K562 (cell line): ENCODE results near the gene TMPRSS6. TPM values are rescaled to one million over a fixed set of nuclear protein-coding genes. Genes with fewer than 3 reads are reported as not detected.

Source experiments
- ATAC-seq: fragments of 200-7000 bp; cut with Tn5 transposase; 3 replicates; pipeline ENCODE4 v1.9.1; 2020; ENCODE audit warnings: moderate library complexity
- BruUV-seq: library from RNA; stranded (reverse); fragments of 400-500 nt; replicated peaks from 2 replicates; lab custom pipeline; 2021; lab: Mats Ljungman, UMichigan
- CTCF ChIA-PET: fragments of 300-600 bp; formaldehyde crosslinking; extraction: SDS; loops from one replicate; lab custom pipeline; 2021; ENCODE audit warnings: low intra/inter-chr PET ratio; lab: Yijun Ruan, JAX
- POLR2A ChIA-PET: fragments of 300-600, 350-650 bp; sonication (Branson Sonifier 250); formaldehyde crosslinking; extraction: SDS; loops from one replicate; lab custom pipeline; 2021; ENCODE audit warnings: antibody characterized with exemption, inconsistent platforms; lab: Yijun Ruan, JAX
- DNase-seq, 4 experiments: peaks; one replicate each; pipeline versions ENCODE4 v3.0.0 to v3.0.0-alpha.2; 2011 to 2018; ENCODE audit warnings: low spot score in 3 of 4, mixed read lengths in 3 of 4; ENCODE audit errors: extremely low read depth in 1 of 4
- FAIRE-seq: peaks from 2 replicates; lab custom pipeline; 2011; peaks lifted over from hg19 to GRCh38; lab: Jason Lieb, UNC
- H2AFZ ChIP-seq: 2 replicates; pipeline ENCODE4 v1.6.0; 2011; ENCODE audit warnings: low read depth, low read length, control low read depth, inconsistent platforms
- H3K27ac ChIP-seq: fragments of 200-600 bp; 3 replicates; pipeline ENCODE4 v1.8.0; 2011; ENCODE audit warnings: low read depth, mild to moderate bottlenecking, control low read depth, inconsistent platforms, low read length, moderate library complexity, mixed read lengths; ENCODE audit errors: extremely low read depth
- H3K27me3 ChIP-seq, 2 experiments: fragments of 300-600 bp in 1 of 2; 2 replicates in 1 of 2; 3 replicates in 1 of 2; pipeline versions ENCODE4 v1.6.0 to v1.8.0; 2011; ENCODE audit warnings: inconsistent platforms in 2 of 2, low read length in 2 of 2, mild to moderate bottlenecking in 1 of 2, mixed read lengths in 1 of 2, moderate library complexity in 1 of 2; ENCODE audit not compliant: control insufficient read depth in 2 of 2, insufficient read depth in 2 of 2
- H3K36me3 ChIP-seq: fragments of 300-600 bp; 3 replicates; pipeline ENCODE4 v1.8.0; 2011; ENCODE audit warnings: mild to moderate bottlenecking, low read length, inconsistent platforms; ENCODE audit not compliant: control insufficient read depth, insufficient read depth
- H3K4me1 ChIP-seq, 2 experiments: fragments of 200-600 bp in 1 of 2; replicated peaks in 1 of 2; 2 replicates in 1 of 2; 3 replicates in 1 of 2; pipeline versions ENCODE4 v1.5.1 to v1.8.0; 2011; ENCODE audit warnings: inconsistent platforms in 2 of 2, low read length in 2 of 2, mild to moderate bottlenecking in 1 of 2, mixed read lengths in 1 of 2, moderate library complexity in 1 of 2; ENCODE audit not compliant: control insufficient read depth in 2 of 2, insufficient read depth in 2 of 2
- H3K4me2 ChIP-seq: 2 replicates; pipeline ENCODE4 v1.6.1; 2011; ENCODE audit warnings: low read length, control low read depth, inconsistent platforms, mixed read lengths; ENCODE audit not compliant: insufficient read depth
- H3K4me3 ChIP-seq: fragments of 200-600 bp; sonication (generic), shearing (Covaris generic); 2 replicates; pipeline ENCODE4 v1.5.1; 2016; ENCODE audit warnings: control low read depth, inconsistent platforms
- H3K79me2 ChIP-seq: fragments of 200-600 bp; 3 replicates; pipeline ENCODE4 v1.8.0; 2011; ENCODE audit warnings: low read length, inconsistent platforms; ENCODE audit not compliant: control insufficient read depth, insufficient read depth
- H3K9ac ChIP-seq, 2 experiments: 2 replicates each; pipeline versions ENCODE4 v1.6.0 to v1.6.1; 2011; ENCODE audit warnings: low read depth in 2 of 2, low read length in 2 of 2, control low read depth in 1 of 2, inconsistent platforms in 1 of 2, mild to moderate bottlenecking in 1 of 2, mixed read lengths in 1 of 2; ENCODE audit not compliant: insufficient read depth in 1 of 2
- H3K9me1 ChIP-seq: one replicate; pipeline ENCODE4 v1.6.0; 2011; ENCODE audit warnings: inconsistent platforms, mild to moderate bottlenecking, low read length, moderate library complexity; ENCODE audit not compliant: control insufficient read depth, insufficient read depth
- H3K9me3 ChIP-seq: replicated peaks from 2 replicates; pipeline ENCODE4 v1.5.1; 2011; ENCODE audit warnings: low read depth, low read length, inconsistent platforms; ENCODE audit not compliant: control insufficient read depth, insufficient read depth
- H4K20me1 ChIP-seq: replicated peaks from 2 replicates; pipeline ENCODE4 v1.6.1; 2011; ENCODE audit warnings: low read length, inconsistent platforms, mixed read lengths; ENCODE audit not compliant: control insufficient read depth, insufficient read depth
- ARHGAP35 ChIP-seq: fragments of 450-650 bp; IDR thresholded peaks from 2 replicates; pipeline ENCODE4 v1.6.1; 2018; ENCODE audit not compliant: partially characterized antibody
- CBX5 ChIP-seq: IDR thresholded peaks from 2 replicates; pipeline ENCODE4 v1.6.1; 2014; ENCODE audit warnings: low read depth, borderline replicate concordance
- CTBP1 ChIP-seq: fragments of 450-650 bp; IDR thresholded peaks from 2 replicates; pipeline ENCODE4 v1.6.1; 2016; ENCODE audit warnings: borderline replicate concordance
- FOXK2 ChIP-seq, 2 experiments: fragments of 450-650 bp; IDR thresholded peaks in 1 of 2; conservative IDR thresholded peaks in 1 of 2; 2 replicates each; pipeline ENCODE4 v1.6.1; 2016; ENCODE audit warnings: low read depth in 2 of 2, mild to moderate bottlenecking in 1 of 2
- HDAC1 ChIP-seq, 2 experiments: fragments of 450-650 bp; IDR thresholded peaks; 2 replicates each; pipeline ENCODE4 v1.6.1; 2016 to 2017; ENCODE audit warnings: inconsistent platforms in 1 of 2, mild to moderate bottlenecking in 1 of 2, moderate library complexity in 1 of 2
- HOMEZ ChIP-seq: fragments of 250-450 bp; sonication (Bioruptor Pico); IDR thresholded peaks from 2 replicates; pipeline ENCODE4 v1.4.0; 2020; ENCODE audit warnings: mild to moderate bottlenecking, moderate library complexity
- KAT7 ChIP-seq: sonication (generic); formaldehyde crosslinking; IDR thresholded peaks from 2 replicates; pipeline ENCODE4 v1.8.0; 2022; ENCODE audit warnings: missing genetic modification reagents, mild to moderate bottlenecking, borderline replicate concordance
- KDM1A ChIP-seq, 2 experiments: fragments of 450-650 bp; IDR thresholded peaks; 2 replicates each; pipeline ENCODE4 v1.6.1; 2016; ENCODE audit warnings: mild to moderate bottlenecking in 2 of 2
- MEIS2 ChIP-seq: fragments of 450-650 bp; IDR thresholded peaks from 2 replicates; pipeline ENCODE4 v1.6.1; 2014; ENCODE audit warnings: mild to moderate bottlenecking; ENCODE audit not compliant: partially characterized antibody
- NR4A1 ChIP-seq, 2 experiments: fragments of 250-450 bp in 1 of 2; fragments of 450-650 bp in 1 of 2; sonication (Bioruptor Pico) in 1 of 2; IDR thresholded peaks; 2 replicates each; pipeline versions ENCODE4 v1.4.0 to v1.6.1; 2016 to 2020; ENCODE audit warnings: mild to moderate bottlenecking in 2 of 2, missing compliant biosample characterization in 1 of 2, missing genetic modification characterization in 1 of 2, moderate library complexity in 1 of 2
- RBM15 ChIP-seq: fragments of 200-400 bp; formaldehyde crosslinking; IDR thresholded peaks from 2 replicates; pipeline ENCODE4 v1.6.1; 2018; ENCODE audit warnings: mild to moderate bottlenecking, low read length, moderate library complexity; ENCODE audit not compliant: insufficient read depth
- TAF7 ChIP-seq: fragments of 450-650 bp; IDR thresholded peaks from 2 replicates; pipeline ENCODE4 v1.6.1; 2016; ENCODE audit warnings: missing genetic modification characterization, missing compliant biosample characterization
- ZBTB8A ChIP-seq: fragments of 450-650 bp; IDR thresholded peaks from 2 replicates; pipeline ENCODE4 v1.6.1; 2018; ENCODE audit warnings: mild to moderate bottlenecking, moderate library complexity; ENCODE audit not compliant: partially characterized antibody
- ZNF398 ChIP-seq: fragments of 250-450 bp; sonication (Bioruptor Pico); IDR thresholded peaks from 2 replicates; pipeline ENCODE4 v1.8.0; 2021; ENCODE audit warnings: moderate library complexity, mild to moderate bottlenecking, inconsistent platforms
- ZNF57 ChIP-seq: fragments of 450-650 bp; formaldehyde crosslinking; IDR thresholded peaks from 2 replicates; pipeline ENCODE4 v1.4.0; 2020; ENCODE audit warnings: mild to moderate bottlenecking, moderate library complexity
- ZNF780A ChIP-seq: fragments of 250-450 bp; sonication (Bioruptor Pico); IDR thresholded peaks from 2 replicates; pipeline ENCODE4 v1.5.0; 2021; ENCODE audit warnings: mild to moderate bottlenecking
- WGBS: fragments of 100-300 bp; shearing (Covaris generic); methylation state at CpG from one replicate; pipeline ENCODE4 v1.1.6; 2016; ENCODE audit warnings: low coverage, mixed read lengths; ENCODE audit not compliant: insufficient coverage; ENCODE audit errors: missing lambda C conversion rate; 5-methylcytosine and 5-hydroxymethylcytosine counted together
- in situ Hi-C: fragments of 300-500 bp; cut with MboI; formaldehyde crosslinking; loops from 4 replicates; pipeline ENCODE4 v1.15.0; 2018; ENCODE audit warnings: inconsistent platforms, mixed read lengths
- intact Hi-C: fragments of 100-400 bp; cut with micrococcal nuclease; formaldehyde crosslinking; loops from 2 replicates; pipeline ENCODE4 v1.14.2; 2022
- polyA plus RNA-seq, 8 experiments: library from polyadenylated mRNA; depleted of rRNA in 4 of 8; stranded (reverse) in 5 of 8; unstranded in 3 of 8; fragments of >200 nt; fragmentation: Nextera tagmentation in 2 of 8; fragmentation: Illumina TruSeq in 1 of 8; extraction: Ambion mirVana in 2 of 8; extraction: Trizol in 1 of 8; gene quantifications; 2 replicates each; pipeline versions ENCODE4 v1.2.1 to v1.2.3, GENCODE V29; 2011 to 2014; ENCODE audit warnings: inconsistent platforms in 1 of 8, missing spikeins in 1 of 8
- total RNA-seq, 7 experiments: library from RNA; depleted of rRNA in 6 of 7; stranded (reverse); fragments of >200 nt in 6 of 7; fragmentation: Illumina TruSeq in 2 of 7; extraction: Trizol in 2 of 7; gene quantifications; 2 replicates each; pipeline versions ENCODE4 v1.2.1 to v1.2.3, GENCODE V29; 2011 to 2021; ENCODE audit warnings: low replicate concordance in 1 of 7
- TF ChIP-seq, protein P1 (sequence below): sonication (generic); formaldehyde crosslinking; IDR thresholded peaks from 2 replicates; pipeline ENCODE4 v1.8.1; 2022; ENCODE audit warnings: missing genetic modification reagents

TMPRSS6 gene
- total and polyA plus RNA-seq, 9 of the 15 experiments (the other 6 are each of a cell fraction or from before 2014, with no cell fraction given), result 0.03 TPM; not detected in 8

DNA sequence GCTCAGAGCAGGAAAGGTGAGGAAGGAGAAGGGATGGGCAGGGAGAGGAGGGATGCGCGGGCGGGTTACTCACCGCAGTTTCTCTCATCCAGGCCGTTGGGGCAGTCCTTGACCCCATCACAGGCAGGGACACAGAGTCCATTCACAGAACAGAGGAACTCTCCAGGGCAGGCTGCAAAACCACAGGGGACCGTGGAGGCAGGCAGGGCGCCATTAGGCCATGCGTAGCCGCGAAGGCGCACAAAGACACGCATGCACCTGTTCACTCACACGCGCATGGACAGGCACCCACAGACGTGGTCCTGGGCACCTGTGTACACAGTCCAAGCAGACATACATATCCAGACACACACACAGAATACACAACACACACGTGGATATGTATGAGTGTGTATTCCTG lies 35.0 kb downstream of the TMPRSS6 start (continued):
- TF ChIP-seq ZNF780A (CRISPR knock-in tag), result no peak
- TF ChIP-seq FOXK2 (conservative IDR thresholded peaks at IDR 0.05 in 1 of 2, IDR thresholded peaks at IDR 0.05 in 1 of 2; ENCODE audit: low read depth in 2 of 2), result no peak
- no peak for TF ChIP-seq CBX5
- TF ChIP-seq ZBTB8A, result no peak
- no peak for TF ChIP-seq RBM15
- no peak for TF ChIP-seq ZNF57 (CRISPR knock-in tag)
- TF ChIP-seq NR4A1 (CRISPR knock-in tag; IDR thresholded peaks at IDR 0.05), result no peak
- no peak for TF ChIP-seq NR4A1 (tag; IDR thresholded peaks at IDR 0.05)
- no peak for TF ChIP-seq KAT7 (CRISPR knock-in tag)
- no peak for TF ChIP-seq HOMEZ (CRISPR knock-in tag)
- TF ChIP-seq, all 486 proteins: peak for 0

GRCh38 chr22:37072673-37073072 lies 36.8 kb downstream of the TMPRSS6 start:
- in situ Hi-C loops (no loop called here), intact Hi-C loops (no loop called here)
- ChIA-PET POLR2A (no interaction called here), CTCF (interaction anchor here (0.6 kb wide), 1 partner anchor 121 kb away, joined by 3 read pairs; no protein-coding TSS in a partner anchor)
- 0% methylated on average over 5 of the region's 8 CpGs for WGBS
- Histone ChIP-seq H3K4me2 (no peak overlapping the region), H3K4me3 (no peak overlapping the region), H3K4me1 (no peaks in the 10 kb centered on the region), H3K27ac (no peak overlapping the region), H3K9me3 (no peaks in the 10 kb centered on the region; the same call in 1 of the 2 replicates), H4K20me1 (no peaks in the 10 kb centered on the region), H3K27me3 (peaks cover 0 to 40% of the 10 kb centered on the region in 2 experiments; a peak in 4 of 5 replicates), H3K36me3 (no peaks in the 10 kb centered on the region), H3K9me1 (no peaks in the 10 kb centered on the region), H3K9ac (no peak overlapping the region), H2AFZ (no peak overlapping the region), H3K79me2 (no peaks in the 10 kb centered on the region)
- no peak for ATAC-seq
- FAIRE-seq, result no peak
- DNase-seq, result no peak
- no TSS peak for BruUV-seq
- TF ChIP-seq CTBP1 (peak; percentile 23; the same call in 1 of the 2 replicates), HDAC1 (IDR thresholded peaks at IDR 0.05) (peak in 1 of 2 experiments; percentile 48; a peak in 1 of 4 replicates), MEIS2 (peak; percentile 89), KDM1A (IDR thresholded peaks at IDR 0.05) (peak; percentile 31 to 40; a peak in 1 of 4 replicates), ZNF398 (no peak), TAF7 (tag) (no peak), ARHGAP35 (peak; percentile 96)
- TF ChIP-seq, protein P1, sequence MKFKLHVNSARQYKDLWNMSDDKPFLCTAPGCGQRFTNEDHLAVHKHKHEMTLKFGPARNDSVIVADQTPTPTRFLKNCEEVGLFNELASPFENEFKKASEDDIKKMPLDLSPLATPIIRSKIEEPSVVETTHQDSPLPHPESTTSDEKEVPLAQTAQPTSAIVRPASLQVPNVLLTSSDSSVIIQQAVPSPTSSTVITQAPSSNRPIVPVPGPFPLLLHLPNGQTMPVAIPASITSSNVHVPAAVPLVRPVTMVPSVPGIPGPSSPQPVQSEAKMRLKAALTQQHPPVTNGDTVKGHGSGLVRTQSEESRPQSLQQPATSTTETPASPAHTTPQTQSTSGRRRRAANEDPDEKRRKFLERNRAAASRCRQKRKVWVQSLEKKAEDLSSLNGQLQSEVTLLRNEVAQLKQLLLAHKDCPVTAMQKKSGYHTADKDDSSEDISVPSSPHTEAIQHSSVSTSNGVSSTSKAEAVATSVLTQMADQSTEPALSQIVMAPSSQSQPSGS (CRISPR knock-in tag), result no peak
